Loucy (cell line): ENCODE measurements around the gene SMIM14.

Experiments
- EZH2phosphoT487 ChIP-seq: fragments of 200-600 bp; IDR thresholded peaks from 2 replicates; pipeline ENCODE4 v1.6.1; 2018; ENCODE audit warnings: antibody characterized with exemption, mild to moderate bottlenecking, moderate library complexity, borderline replicate concordance
- TF ChIP-seq, protein P1 (sequence below): fragments of 200-600 bp; sonication (generic); conservative IDR thresholded peaks from 2 replicates; pipeline ENCODE4 v1.5.1; 2014; ENCODE audit warnings: mild to moderate bottlenecking, antibody characterized with exemption, low read length

DNA sequence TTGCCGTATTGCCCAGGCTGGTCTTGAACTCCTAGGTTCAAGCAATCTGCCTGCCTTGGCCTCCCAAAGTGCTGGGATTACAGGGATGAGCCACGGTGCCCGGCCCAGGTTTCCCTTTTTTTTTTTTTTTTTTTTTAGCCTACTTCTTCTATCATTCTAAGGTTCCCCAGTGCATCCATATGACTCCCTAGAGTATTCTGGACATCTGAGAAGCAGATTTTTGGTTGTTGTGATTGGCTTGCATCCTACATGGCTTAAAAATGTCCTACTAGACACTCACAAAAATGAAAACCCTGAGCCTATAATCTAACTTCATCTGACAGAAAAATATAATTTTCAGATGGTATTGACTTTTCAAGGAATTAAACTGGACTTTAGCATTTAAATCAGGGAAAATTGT is 41.7 kb downstream of the SMIM14 start:
- TF ChIP-seq, protein P1, sequence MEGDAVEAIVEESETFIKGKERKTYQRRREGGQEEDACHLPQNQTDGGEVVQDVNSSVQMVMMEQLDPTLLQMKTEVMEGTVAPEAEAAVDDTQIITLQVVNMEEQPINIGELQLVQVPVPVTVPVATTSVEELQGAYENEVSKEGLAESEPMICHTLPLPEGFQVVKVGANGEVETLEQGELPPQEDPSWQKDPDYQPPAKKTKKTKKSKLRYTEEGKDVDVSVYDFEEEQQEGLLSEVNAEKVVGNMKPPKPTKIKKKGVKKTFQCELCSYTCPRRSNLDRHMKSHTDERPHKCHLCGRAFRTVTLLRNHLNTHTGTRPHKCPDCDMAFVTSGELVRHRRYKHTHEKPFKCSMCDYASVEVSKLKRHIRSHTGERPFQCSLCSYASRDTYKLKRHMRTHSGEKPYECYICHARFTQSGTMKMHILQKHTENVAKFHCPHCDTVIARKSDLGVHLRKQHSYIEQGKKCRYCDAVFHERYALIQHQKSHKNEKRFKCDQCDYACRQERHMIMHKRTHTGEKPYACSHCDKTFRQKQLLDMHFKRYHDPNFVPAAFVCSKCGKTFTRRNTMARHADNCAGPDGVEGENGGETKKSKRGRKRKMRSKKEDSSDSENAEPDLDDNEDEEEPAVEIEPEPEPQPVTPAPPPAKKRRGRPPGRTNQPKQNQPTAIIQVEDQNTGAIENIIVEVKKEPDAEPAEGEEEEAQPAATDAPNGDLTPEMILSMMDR: no peak
- TF ChIP-seq EZH2phosphoT487: no peak
